NCI-H526 treated with DMSO at 0.1 percent for 48 hours (cell line): ENCODE results near the gene OR51M1.
"Not testable (repeated sequence)": the region's sequence is repeated elsewhere in the genome, so short reads cannot be mapped to it uniquely, and the experiment has no call there.

Experiments
- DNase-seq: peaks from one replicate; lab custom pipeline; 2025; lab: John Stamatoyannopoulos, UW

OR51M1 gene, protein sequence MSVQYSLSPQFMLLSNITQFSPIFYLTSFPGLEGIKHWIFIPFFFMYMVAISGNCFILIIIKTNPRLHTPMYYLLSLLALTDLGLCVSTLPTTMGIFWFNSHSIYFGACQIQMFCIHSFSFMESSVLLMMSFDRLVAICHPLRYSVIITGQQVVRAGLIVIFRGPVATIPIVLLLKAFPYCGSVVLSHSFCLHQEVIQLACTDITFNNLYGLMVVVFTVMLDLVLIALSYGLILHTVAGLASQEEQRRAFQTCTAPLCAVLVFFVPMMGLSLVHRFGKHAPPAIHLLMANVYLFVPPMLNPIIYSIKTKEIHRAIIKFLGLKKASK

DNA sequence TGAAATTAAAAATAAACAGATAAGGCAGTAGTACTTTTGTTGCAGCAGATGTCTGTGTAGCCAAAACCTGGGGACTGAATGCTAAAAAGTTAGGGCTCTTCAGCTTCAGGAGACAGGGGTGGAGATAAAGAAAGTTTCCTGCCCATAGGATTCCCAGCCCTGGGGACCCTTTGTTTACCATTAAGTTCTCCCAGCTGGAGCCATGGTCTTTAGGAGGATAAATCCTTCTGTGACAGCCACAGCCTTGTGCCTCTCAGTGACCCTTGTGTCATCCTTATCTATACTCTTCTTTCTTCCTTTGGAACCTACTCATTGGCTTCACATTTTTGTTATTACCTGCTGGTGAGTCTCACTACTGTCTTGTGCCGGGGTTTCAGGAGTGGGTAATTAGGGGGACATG, at the start of gene OR51M1:
OR51M1 (plus strand) TSS at position 237 of the 400 bp plus-strand sequence. CDS start 5,587 bp downstream, outside the sequence.
- no peak for DNase-seq

DNA sequence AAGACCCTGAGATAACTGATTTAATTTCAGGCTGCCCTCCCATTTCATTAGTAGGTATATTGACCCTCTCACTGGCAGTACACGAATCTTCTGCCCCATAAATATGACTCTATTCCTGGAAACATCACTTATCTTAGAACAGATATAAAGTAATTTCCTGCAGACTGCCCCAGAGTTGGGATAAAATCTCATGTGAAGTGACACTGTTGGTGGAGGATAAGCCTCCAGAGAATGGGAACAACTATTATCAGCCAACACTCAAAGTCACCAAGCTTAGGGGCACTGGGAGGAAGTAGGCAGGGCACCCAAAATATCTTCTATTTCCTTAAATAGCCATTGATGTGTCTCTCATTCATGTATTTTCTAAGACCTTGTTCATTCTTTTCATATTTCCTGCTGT, 48.4 kb upstream of the OR51M1 start:
- no peak for DNase-seq

DNA sequence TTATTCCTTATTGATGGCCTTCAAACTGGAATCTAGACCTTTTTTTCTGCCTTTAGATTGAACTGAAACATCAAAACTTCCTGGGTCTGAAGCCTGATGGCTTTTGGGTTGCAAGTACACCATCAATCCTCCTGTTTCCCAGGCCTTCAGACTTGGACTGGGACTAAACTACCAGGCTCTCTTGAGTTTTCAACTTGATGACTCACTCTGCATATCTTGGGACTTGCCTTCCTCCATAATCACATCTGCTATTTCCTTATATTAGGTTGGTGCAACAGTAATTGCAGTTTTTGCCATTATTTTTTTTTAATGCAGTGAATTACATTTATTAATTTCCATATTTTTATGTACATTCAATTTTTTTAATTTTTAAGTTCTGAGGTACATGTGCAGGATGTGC, 47.3 kb upstream of the OR51M1 start:
- no peak for DNase-seq

DNA sequence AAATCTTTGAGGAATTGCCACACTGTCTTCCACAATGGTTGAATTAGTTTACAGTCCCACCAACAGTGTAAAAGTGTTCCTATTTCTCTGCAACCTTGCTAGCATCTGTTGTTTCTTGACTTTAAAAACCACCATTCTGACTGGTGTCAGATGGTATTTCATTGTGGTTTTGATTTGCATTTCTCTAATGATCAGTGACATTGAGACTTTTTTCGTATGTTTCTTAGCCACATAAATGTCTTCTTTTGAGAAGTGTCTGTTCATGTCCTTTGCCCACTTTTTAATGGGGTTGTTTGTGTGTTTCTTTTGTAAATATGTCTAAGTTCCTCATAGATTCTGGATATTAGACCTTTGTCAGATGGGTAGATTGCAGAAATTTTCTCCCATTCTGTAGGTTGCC, 46.4 kb upstream of the OR51M1 start:
- DNase-seq = not testable (repeated sequence)

DNA sequence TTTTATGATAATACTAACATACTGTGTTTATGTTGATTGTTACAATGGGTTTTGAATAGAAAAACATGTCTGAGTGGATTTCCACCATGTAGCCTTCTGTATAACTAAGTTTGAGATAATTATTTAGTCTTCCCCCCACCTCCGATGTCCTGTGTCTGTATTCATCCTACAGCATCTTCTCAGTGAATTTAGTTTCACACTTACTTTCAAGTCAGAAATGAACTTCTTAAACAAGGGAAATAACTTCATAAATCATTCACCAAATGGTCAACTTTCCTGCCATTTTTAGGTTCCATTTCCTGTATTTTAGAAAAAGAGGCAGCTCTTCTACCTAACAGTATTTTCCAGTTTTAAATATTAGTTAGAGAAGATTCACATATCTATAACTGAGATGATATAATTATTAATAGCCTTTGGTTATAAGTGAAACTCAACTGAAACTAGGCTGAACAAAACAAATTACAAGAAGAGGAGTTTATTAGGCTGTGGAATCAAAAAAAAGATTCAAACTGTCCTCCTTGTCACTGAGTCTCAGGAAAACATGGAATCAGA, 43.8 kb upstream of the OR51M1 start:
- DNase-seq = no peak

DNA sequence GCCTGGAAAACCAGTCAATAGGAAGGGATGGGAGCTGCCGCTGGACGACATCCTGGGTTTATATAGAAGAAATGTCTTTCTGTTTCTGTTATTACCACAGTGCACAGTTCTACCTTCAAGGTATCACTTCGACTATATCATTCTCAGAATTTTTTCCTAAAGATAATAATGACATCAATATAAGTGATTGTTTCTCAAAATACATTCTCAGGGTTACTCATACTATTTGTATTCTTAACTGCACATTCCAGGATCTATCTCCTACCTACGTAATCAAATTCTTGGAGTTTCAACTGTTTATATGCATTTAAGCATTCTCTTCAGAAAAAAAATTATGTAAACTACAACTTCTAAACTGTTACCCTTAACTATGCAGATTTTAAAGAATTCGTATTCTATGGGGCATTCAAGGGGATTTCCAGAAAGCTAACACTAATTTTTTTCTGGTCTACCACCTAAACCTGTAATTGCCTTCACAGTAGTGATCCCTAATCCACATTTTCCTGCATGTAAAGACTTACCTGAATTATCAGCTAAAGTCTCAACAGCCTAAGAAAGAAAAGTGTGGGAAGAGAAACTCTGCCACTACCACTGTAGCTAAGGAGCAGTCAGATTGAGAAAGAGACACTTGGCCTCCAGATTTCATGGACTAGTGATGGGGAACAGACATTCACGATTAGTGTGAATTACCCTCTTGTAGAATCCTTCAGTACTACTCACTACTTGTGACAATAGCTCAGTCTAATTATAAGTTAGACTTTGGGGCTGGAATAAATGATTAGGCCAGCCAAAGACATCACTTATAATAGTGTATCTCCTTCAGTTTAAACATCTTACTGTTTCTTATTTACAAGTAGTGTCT, 39.9 kb upstream of the OR51M1 start, which contains the start of gene OR51B5:
OR51B5 (minus strand) TSS at position 51 of the 862 bp plus-strand sequence; CDS start at position 51, 0 bp downstream.
- no peak for DNase-seq

DNA sequence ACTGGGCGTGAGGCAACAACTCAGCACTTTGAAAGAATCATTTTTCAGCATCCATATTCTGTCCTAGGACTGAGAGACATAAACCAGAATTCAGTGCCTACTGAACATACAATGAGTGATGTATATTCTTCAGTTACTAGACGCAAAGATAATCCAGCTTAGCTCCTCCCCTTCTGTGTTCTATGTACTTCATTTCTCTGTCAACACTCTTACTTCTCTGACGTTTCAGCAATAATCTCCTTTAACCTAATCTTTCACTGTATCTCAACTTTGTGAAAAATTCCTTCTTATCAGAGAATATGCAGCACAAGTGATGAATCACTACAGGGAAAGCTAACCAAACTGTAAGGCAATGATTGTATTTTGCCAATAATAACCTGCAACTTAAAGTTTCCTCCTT, 37.8 kb upstream of the OR51M1 start:
- no peak for DNase-seq

DNA sequence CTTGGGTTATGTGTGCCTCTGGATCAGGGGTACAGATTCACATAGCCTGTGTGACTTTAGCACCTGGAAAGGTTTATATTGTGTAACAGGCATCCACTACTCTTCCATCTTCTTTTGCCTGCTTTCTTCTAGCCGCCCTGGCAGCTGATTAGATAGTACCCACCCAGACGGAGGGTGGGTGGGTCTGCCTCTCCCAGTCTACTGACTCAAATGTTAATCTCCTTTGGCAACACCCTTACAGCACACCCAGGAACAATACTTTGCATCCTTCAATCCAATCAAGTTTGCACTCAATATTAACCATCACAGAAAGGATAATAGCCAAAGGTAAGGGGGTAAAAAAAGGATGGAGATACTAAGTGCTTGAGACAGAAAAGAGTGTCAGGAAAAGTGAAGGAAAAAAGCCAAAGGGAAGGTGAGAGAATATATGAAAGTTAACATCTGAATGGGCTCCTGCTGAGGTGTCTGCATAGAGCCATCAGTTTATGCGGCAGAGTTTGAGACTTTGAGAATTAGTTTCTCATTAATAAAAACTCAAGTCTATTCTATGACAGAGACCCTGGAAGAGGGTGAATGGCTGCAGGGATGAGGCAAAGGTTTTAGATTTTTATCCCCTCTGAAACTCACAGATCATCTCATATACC, 34.9 kb upstream of the OR51M1 start:
- DNase-seq = no peak

DNA sequence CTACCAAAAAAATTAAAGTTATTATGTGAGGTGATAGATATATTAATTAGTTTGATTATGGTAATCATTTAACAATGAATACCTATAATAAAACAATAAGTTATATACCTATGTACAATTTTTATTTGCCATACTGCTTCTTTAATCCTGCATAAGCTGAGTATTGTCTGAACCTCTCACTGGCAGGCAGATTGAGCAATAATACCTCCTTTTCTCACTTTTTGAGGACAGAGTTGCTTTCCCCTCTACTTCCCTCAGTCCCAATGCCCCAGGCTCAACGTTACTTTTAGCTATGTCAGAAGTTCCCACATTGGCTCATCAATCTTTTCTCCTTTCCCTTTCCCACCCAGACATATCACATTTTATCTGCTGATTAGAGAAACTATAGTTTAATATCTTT, 34.1 kb upstream of the OR51M1 start:
- DNase-seq = no peak

DNA sequence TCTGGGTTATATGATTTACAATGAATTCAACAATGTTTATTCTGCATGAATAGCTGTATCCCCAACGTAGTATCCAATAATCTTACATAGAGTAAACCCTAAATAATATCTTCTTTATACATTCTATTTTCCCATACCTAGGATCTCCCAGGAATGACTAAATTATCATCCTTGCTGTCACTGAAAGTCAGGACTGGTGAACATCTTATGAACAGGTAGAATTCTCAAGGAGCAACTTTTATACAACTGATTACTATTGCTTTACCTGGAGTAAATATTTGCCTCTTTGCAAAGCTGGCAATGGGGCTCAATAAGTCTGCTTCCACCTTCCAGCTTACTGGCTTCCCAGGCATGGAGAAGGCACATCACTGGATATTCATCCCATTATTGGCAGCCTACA, 32.4 kb upstream of the OR51M1 start, which contains the start of gene OR51B6:
OR51B6 (plus strand) TSS at position 301 of the 400 bp plus-strand sequence; CDS start at position 301, 0 bp downstream.
- DNase-seq = no peak

DNA sequence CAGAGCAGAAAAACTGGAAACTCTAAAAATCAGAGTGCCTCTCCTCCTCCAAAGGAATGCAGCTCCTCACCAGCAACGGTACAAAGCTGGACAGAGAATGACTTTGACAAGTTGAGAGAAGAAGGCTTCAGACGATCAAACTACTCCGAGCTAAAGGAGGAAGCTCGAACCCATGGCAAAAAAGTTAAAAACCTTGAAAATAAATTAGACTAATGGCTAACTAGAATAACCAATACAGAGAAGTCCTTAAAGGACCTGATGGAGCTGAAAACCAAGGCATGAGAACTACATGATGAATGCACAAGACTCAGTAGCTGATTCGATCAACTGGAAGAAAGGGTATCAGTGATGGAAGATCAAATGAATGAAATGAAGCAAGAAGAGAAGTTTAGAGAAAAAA, 27.6 kb upstream of the OR51M1 start:
- not testable (repeated sequence) for DNase-seq

DNA sequence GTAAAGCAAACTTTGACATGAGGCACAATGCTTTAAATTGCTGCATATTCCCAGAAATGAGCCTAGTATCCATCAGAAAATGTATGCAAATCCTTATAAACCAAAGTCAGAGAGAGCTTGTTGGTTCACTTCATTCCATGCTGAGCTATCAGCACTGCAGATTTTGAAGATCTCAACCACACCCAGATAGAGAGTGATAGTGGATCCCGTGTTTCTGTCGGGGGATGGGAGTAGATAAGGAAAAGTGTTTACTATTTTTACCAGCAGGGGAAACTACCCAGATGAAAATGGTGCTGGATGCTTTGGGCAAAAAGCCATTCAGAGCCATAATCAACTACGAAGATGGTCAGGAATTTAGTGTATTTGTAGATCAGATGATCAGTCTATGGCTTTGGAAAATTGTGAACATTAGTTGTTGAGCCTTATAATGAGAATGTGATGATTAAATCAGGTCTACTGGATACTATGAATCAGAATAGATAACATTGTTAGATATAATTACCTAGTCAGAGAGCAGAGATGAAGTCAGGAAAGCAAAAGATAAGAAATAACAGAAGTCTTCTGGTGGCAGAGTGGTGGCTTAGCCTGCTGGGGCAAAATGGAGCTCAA, 21.5 kb upstream of the OR51M1 start:
- DNase-seq = no peak

DNA sequence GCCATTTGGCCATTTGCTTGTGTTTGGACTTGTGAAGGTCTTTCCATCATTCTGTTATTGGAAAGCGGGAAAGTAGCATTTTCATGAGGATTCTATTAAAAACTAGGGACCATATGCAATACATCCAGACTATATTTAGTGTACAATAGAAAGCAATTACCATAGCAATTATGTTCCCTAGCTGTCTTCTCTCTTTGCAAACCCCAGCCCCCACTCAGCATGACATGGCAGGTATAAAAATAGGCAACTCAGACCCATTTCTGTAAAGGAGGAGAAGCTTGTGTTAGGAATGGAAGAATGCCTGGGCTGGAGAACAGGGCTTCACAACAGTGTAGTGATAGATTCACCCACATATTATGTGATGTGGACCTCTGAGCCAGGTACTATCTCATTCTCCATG, 19.9 kb upstream of the OR51M1 start:
- no peak for DNase-seq

DNA sequence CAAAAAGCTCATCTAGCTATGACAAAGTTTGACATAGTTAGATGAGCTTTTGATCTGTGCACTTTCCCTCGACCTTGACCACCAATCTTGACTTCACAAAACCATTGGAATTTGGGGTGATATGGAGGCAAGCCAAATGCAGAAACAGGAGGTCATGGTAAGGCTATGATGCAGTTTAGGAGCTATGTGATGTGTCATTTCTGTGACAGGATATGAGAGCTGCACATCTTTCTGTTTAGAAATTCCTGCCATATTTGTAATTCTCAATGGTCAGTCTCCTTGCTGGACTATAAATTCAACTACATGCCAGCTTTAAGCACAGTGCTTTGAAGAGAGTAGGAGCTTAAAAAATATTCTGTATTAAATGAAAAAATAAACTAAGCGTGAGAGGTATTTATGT, 19.4 kb upstream of the OR51M1 start:
- no peak for DNase-seq

DNA sequence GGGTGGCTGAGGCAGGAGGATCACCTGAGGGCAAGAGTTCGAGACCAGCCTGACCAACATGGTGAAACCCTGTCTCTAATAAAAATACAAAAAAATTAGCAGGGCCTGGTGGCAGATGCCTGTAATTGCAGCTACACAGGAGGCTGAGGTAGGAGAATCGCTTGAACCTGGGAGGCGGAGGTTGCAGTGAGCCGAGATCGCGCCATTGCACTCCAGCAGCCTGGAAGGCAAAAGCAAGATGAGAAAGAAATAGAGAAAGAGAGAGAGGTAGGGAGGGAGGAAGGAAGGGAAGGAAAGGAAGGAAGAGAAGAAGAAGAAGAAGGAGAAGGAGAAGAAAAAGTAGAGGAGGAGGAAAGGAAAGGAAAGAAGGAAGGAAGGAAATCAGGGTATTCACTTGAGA, 17.2 kb upstream of the OR51M1 start:
- not testable (repeated sequence) for DNase-seq

DNA sequence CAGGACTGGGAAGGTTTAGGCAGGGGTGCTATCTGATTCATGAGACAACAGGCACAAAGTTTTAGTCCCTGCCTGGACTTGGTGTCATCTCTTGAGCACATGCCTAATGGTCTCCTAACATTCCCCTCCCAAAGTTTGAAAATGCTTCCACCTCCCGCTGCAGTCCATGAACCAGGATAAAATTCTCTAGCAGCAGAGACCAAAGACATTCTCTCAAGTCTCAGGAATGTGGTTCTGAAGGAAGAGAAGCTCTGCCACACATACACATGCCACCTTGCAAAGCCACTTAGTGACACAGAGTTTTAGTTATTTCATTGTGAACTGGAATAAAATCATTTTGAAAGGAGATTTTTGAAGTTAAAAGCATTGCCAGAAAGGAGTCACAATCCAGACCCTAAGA, 16.8 kb upstream of the OR51M1 start:
- no peak for DNase-seq

DNA sequence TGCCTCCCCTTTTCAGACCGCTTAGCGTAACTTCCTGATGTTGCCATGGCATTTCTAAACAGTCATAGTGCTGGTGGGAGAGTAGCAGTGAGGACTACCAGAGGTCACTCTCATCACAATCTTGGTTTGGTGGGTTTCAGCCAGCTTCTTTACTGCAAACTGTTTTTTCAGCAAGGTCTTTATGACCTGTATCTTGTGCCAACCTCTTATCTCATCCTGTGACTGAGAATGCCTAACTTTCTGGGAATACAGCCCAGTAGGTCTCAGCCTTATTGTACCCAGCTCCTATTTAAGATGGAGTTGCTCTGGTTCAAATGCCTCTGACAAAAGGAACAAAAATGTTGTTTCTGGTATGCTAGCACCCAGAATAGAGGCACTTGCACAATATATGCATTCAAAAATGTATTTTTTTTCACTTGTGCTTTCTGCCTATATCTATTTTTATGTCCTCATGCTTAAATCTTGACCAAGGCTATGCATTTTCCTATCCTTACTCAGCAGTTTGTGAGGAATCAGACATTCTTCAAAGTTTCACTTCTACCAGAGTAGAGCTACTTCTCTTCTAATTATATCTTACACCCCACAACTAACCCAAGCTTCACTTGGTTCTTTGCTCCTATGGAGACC, 16.1 kb upstream of the OR51M1 start:
- no peak for DNase-seq

DNA sequence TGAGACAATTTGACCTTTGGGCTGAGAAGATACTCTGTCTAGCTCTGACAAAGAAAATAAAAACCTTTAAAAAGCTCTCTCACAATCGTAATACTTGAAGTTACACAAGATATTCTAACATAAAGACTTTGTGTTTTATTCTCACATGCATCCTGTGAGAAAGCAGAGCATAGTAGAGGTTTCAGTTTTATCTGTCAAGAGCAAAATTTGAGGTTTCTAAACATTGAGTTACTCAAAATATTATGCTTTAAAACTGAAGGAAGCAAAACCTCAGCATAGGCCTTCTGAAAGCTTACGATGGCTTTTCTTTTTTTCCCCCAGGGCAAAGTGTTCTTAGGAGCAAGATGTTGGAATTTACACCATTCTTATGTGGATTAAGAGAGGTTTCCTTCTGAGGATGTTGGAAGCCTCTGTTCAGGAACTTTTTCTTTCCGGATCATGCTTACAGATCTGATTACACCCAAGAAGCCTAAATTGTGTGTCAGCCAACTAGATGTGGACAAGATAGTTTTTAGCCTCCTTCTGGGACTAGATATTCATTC, 15.0 kb upstream of the OR51M1 start:
- no peak for DNase-seq

DNA sequence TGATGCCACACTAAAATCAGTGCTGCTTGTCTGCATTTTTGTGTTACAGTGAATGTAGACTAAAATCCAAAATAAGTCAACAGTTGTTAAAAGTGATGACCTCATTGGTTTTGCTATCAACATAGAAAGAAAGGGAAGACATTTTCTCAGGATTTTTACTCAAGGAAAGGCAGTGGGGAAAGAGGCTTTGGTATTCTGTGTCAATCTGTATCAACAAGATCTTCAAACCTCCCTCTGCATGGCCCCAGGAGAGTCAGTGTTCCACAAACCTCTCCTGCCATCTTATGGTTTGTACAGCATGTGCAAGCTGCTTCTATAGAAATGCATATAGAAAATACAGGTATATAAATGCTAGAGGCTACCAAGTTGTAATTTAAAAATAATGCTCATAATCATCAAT, 13.8 kb upstream of the OR51M1 start:
- DNase-seq = no peak

DNA sequence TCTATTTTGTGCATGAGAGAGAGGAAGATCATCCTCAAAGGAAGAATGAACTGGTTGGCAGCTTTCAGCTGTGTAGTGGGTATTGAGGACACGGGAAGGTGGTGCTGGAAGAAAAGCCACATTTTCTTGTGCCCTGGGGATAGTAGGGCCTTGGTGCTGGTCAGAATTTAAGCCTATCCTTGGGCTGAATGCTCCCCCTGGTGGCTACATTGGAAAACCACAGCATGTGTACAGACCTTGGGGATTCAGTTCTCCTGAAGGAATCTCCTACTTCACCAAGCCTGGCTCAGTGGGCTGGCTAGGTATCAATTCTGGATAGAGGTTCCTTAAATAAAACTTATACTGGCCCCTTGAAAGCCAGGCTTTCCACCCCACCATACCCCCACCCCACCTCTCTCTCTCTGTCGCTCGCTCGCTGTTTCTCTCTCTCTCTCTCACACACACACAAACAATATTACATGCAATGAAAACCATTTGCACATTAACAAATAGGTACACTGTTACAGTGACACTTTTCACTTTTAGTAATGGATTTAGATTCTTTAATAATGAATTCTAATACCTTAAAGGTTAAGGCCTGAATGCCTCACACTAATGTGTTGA, 2.8 kb upstream of the OR51M1 start:
- DNase-seq = peak; percentile 3

DNA sequence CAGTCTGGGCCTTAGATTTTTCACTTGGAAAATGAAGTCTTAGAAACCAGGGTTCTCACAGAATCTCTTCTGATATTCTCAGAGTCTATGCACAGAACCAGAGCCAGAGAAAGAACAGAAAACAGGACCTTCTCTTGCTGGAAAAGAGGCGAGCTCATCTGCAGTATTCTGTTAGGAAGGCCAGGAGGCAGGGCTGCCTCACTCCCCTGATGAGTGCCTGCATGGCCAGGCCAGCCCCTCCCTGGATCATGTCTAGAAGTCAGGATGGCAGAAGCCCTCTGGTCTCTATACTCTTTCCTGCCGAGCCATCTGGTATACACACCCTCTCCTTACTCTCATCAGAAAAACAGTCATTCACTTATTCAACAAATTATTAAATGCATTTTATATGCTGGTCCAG, 723 bp downstream of the OR51M1 start:
- no peak for DNase-seq
